Epithelial cell of esophagus (primary cell): ENCODE measurements around the gene HRH3.

Experiments used
- DNase-seq: peaks from one replicate; pipeline ENCODE4 v3.0.0; 2010; ENCODE audit warnings: low read depth
- H3K4me3 ChIP-seq: 2 replicates; pipeline ENCODE4 v1.5.1; 2011; ENCODE audit warnings: mild to moderate bottlenecking, low read length, control low read depth
- TF ChIP-seq, protein P1 (sequence below): IDR thresholded peaks from 2 replicates; pipeline ENCODE4 v1.5.1; 2011; ENCODE audit warnings: low read depth, mild to moderate bottlenecking, low read length, control low read depth, inconsistent platforms; ENCODE audit not compliant: insufficient read depth; ENCODE audit errors: missing control alignments

HRH3 gene

DNA sequence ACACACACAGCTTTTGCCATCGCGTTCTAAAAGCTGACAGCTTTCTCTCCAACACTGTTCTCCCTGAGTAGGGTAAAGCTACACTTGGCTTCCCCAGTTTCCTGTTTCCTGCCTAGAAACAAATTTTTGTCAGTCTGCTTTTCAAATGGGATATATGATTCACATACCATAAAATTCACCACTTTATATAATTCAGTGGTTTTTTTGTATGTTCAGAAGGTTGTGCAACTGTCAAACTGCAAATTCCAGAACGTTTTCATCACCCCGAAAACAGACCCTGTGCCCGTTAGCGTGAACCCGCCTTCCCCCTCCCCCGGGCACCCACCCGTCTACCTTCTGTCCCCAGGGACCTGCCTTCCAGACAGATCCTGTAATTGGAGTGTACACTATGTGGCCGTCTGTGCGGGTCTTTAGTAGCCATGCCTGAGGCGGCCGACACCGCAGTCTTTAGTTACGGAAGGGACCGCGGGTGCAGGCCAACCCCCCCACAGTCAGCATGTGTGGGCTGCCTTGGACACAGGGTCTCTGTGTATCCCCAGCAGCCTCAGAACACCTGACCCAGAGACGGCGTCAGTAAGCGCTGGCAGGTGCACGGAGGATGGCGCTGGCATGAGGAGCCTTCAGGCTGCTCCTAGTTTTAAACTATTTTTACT is 16.6 kb downstream of the HRH3 start:
- TF ChIP-seq, protein P1, sequence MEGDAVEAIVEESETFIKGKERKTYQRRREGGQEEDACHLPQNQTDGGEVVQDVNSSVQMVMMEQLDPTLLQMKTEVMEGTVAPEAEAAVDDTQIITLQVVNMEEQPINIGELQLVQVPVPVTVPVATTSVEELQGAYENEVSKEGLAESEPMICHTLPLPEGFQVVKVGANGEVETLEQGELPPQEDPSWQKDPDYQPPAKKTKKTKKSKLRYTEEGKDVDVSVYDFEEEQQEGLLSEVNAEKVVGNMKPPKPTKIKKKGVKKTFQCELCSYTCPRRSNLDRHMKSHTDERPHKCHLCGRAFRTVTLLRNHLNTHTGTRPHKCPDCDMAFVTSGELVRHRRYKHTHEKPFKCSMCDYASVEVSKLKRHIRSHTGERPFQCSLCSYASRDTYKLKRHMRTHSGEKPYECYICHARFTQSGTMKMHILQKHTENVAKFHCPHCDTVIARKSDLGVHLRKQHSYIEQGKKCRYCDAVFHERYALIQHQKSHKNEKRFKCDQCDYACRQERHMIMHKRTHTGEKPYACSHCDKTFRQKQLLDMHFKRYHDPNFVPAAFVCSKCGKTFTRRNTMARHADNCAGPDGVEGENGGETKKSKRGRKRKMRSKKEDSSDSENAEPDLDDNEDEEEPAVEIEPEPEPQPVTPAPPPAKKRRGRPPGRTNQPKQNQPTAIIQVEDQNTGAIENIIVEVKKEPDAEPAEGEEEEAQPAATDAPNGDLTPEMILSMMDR: no peak
- H3K4me3 ChIP-seq: no peak overlapping the region
- no peak for DNase-seq

DNA sequence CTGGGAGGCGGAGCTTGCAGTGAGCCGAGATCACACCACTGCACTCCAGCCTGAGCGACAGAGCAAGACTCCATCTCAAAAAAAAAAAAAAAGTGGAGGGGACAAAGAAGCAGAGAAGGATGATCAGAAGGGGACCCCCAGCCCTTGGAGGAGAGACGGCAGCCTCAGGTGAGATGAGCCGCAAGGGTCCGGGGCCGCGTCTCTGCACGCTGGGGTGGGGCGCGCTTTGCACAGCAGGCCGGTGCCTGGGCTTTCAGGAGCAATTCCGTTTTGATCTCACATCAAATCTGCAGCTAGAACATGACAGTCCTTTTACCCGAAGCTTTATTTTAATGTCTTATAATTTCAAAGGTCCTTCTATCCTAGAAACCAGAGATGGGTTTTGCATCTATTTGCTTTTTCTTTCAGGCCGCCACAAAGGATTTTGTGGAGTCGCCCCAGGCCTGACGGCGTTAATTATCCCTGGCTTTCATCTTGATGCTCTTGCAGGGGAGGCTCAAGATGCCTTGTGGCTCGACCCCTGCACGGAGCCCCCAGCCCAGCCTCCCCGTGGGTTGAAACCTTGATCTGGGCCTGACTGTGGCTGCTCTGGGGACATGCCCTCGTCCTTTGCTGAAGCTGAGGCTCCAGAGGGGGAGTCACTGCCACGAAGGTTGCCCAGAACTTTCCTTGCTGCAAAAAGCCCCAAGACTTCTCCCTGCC is 17.3 kb downstream of the HRH3 start:
- TF ChIP-seq, protein P1: no peak
- no peak for DNase-seq
- no peak overlapping the region for H3K4me3 ChIP-seq

DNA sequence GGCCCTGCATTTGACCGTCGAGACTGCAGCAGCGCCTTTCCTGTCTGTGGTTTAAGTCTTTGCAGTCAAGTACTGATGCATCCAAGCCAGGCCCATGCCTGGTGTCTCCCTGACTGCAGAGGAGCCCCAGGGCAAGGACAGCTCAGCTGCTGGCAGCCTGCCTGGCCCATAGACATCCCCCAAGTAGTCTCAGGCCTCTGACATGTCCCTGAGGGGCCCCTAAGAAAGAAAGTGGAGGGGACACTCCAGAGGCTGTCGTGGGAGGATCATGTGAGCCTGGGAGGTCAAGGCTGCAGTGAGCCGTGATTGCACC is 18.0 kb downstream of the HRH3 start:
- DNase-seq: no peak
- TF ChIP-seq, protein P1: no peak
- H3K4me3 ChIP-seq: no peak overlapping the region

DNA sequence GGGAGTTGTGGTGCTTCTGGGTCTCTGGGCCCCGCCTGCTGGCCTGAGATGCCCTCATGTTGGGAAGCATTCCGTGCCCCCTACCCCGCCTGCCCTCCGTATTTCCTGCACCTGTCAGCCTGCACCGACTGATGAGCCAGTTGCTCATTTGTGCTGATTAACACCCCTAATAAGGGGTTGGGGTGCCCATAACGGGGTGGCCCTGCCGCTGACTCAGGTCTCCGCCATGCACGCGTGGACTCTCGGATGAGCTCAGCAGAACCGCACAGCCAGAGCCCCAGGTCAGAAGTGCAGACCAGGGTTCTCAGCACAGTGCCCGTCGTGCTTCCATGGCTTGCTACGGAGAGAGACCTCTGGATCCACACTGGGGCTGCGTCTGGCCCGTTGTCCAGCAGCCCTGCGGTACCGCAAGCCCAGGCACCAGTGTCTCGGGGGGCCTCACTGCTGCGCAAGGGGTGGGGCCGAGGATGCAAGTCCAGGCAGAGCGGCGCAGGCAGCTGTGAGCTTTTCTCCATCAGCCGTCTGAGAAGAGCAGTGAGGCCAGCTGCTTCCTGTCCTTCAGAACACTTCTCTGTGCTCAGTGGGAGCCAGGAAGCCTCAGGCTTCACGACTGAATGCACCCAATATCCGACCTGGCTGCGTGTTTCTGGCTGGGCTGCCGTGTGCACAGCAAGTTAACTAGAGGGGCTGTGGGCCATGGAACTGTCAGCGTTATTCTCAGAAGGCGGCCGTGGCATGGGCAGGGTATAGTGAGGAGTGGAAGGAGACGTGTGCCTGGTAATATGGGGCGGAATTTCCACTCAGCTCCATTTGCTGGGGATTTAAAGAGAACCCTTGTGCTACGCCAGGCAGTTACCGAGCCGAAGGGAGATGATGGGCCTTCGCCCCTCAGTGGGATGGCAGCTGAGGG is 18.6 kb downstream of the HRH3 start:
- DNase-seq: no peak
- no peak overlapping the region for H3K4me3 ChIP-seq
- TF ChIP-seq, protein P1: no peak

DNA sequence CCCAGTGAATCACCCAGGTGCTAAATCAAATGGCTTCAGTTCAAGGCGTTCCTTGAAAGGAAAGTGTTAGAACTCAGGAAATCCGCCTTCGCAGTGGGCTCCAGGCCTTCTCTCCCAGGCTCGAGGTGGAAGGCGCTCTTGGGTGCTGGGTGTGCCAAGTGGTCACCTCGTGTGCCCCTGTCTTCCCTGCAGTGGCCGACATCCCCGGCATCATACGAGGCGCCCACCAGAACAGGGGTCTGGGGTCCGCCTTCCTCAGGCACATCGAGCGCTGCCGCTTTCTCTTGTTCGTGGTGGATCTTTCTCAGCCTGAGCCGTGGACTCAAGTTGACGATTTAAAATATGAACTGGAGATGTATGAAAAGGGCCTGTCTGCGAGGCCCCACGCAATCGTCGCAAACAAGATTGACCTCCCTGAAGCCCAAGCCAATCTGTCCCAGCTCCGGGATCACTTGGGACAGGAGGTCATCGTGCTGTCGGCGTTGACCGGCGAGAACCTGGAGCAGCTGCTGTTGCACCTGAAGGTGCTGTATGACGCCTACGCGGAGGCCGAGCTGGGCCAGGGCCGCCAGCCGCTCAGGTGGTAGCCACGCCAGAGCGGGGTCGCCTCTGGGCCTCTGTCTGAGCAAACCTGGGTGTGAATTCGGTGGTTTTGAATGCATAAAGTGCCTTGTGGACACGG is 19.4 kb downstream of the HRH3 start:
- TF ChIP-seq, protein P1: no peak
- no peak for DNase-seq
- H3K4me3 ChIP-seq: no peak overlapping the region

DNA sequence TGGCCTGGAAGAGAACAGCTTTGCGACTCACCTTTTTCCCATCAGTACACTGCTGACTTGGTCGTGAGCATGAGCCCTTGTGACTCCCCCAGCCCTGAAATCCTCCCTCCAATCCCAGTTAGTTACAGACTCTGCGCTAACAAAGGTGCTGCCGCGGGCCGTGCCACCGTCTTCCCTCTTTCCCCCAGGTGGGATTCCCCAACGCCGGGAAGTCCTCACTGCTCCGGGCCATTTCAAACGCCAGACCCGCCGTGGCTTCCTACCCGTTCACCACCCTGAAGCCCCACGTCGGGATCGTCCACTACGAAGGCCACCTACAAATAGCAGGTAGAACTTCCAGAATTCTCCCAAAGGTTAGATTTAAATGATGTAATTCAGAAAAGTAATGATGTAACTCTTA is 21.1 kb downstream of the HRH3 start:
- TF ChIP-seq, protein P1: no peak
- DNase-seq: no peak
- H3K4me3 ChIP-seq: no peak overlapping the region
